Fibroblast of gingiva (primary cell): ENCODE measurements around the gene ALAS1.

Experiments
- DNase-seq: peaks from one replicate; pipeline ENCODE4 v3.0.0-alpha.2; 2011; ENCODE audit warnings: low read depth

The ALAS1 gene

DNA sequence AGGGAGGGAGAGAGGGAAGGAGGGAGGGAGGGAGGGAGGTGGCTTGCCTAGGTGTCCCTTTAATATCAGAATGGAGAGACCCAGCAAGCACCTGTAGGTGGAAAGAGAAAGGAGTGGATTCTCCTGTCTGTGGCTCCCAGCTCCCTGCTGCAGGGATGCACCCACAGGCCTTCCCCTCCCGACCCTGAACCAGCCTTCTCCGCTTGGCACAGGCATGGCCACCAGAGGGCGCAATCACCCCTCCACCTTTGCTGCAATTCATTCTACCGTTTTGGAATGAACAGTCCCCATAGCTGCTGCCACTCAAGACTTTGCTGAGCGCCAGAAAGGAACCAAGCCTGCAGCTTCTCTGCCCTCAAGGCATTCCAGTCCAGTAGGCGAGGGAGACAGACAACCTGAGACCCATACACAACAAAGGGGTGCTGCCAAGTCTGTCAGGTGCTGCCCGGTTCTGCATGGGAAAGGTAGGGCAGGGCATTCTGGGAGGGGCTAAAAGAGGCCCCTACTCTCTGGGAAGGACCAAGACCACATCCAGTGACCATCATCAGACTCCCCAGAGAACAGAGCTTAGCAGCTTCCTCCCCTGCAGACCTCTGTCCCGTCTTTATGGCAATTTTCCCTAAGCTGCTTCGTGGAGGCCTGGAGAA is 22.5 kb downstream of the ALAS1 start:
- DNase-seq: peak; percentile 58

DNA sequence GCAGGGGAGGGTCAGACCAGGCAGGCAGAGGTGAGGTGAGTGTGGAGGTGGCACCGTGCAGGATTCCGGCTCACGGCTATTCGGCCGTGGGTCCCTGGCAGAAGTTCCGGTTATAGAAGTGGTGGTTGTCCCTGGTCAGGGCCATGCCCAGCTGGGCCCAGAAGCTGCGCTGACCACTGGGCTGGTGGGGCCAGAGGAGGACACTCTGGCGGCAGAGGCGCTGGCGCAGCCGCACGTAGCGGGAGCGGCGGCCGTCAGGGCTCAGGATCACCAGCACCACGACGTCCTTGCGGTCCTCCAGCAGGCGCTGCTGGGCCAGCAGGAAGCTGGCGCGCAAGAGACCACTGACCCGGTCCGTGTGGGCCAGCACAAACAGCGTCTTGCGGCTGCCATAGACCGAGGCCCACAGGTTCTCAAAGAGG is 23.2 kb downstream of the ALAS1 start:
- DNase-seq: no peak

DNA sequence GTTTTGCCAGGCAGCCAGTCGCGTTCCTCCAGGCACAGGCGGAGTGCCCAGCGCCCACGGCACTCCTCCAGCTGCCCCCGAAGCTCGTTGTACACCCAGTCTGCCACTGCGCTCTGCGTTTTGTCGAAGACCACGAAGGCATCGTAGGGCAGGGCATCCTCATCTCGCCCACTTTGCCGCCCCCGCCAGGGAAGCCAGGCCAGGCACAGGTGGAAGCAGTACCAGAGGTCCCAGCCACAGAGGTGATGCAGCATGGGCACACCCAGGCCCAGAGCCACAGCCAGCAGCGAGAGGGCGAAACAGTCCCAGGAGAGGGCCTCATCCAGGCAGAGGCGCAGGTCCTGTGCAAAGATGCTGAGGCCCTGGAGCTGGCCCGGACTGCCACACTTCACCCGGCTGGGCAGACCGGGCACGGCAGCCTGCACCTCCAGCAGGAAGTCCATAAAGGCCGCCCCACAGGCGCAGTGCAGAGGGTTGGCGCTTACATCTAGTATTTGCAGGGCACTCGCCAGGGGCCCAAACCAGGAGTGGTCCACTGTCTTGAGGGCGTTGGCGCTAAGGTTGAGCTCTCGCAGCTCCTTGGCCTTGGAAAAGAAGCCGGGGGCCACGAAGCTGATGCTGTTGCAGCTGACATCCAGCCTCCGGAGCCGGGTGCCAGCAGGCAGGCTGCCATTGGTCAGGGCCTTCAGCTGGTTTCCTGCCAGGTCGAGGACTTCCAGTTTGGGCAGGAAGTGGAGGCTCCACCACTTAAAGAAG is 23.8 kb downstream of the ALAS1 start:
- no peak for DNase-seq

DNA sequence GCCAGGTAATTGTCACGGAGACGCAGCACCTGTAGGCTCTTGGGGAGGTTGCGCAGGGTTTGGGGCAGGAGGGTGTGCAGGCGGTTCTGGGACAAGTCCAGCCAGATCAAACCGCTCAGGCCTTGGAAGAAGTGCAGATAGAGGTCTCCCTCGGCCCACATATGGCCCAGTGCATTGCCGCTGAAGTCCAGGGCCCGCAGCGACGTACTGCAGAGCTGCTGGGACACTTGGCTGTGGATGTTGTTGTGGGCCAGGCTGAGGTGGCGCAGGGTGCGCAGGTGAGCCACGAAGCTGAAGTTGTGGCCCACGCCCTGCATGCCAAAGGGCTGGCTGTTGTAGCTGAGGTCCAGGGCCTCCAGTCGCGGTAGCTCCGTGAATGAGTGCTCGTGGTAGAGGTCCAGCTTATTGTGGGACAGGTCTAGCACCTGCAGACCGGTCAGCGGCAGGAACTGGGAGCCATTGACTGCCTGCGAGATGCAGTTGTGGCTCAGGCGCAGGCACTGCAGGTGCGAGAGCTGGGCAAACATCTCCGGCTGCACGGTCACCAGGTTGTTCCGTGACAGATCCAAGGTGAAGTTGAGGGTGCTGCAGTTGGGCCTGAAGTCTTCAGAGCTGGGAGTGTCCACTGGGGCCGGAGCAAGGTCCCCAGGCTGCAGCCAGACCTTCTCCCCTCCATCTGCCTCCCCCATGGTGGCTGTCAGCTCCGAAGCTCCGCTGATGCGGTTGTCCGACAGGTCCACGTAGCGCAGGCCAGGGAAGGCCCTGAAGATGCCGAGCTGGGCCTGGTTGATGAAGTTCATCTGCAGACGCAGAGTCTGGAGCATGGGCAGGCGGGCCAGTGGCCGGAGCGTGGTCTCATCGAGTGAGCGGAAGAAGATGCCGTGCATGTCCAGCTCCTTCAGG is 24.6 kb downstream of the ALAS1 start:
- DNase-seq: no peak

DNA sequence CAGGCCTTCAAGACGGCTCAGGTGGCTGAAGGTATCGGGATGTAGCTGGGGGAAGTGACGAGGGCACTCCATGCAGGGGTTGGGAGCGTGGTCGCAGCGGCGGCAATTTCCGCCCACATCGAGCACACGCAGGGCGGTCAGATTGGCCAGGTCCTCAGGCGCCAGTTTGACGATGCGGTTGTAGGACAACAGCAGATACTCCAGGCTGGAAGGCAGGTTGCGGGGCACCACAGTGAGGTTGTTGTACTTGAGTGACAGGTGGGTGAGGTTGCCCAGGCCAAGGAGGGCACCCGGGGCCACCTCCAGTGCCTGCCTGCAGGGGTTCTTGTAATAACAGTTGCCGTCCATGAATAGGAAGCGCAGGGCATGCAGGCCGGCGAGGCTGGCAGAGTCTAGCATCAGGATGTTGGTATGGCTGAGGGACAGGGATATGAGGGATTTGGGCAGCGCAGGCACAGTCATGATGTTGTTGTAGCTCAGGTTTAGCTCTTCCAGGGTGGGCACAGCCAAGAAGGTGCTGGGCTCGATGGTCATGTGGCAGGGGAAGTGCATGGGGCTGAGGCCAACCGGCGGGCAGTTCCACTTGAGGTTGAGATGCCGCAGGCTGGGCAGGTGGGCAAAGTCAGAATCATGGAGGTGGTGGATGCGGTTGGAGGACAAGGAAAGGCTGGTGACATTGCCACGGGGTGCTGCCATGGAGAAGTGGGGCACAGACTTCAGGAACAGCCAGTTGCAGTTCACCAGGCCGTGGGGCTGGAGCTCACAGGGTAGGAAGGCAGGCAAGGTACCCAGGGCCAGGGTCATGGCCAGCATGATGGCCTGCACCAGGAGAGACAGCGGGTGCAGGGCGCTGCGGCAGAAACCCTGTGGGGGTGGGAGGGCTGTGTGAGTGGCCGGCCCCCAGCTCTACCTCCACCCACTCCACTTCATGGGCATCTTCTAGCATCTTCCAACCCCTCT is 25.8 kb downstream of the ALAS1 start:
- no peak for DNase-seq

DNA sequence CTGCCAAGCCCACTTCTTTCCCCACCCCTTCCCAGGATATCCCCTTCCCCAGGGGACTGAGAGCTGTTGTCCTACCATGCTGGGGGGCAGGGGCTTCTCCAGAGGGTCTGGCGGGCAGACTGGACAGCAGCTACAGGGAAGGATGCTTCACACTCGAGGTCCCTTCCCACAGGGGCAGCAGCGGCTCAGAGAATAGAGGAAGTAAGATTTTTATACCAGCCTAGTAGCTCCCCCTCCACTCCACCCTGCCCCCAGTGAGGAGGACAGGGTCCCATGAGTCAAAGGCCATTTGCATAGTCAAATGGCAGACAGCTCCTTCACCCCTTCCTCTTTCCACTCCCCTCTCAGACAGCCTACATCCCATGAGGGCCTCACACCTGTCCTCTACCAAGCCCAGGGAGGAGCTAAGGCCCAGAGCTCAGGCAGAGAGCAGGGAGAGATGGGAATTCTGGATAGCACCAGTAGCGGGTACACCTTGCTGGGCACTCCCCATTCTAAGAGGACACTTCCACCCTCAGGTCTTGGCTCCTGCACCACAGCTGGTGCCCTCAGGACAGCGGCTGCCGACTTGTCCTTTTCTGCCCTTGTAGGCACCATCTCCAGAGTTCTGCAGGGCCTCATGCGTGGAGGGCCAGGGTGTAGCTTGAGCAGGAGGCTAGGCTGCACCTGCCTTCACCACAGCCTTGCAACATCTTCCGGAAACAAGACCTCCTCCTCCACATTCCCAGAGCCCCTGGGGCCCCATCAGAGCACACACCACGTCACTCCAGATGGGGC is 27.7 kb downstream of the ALAS1 start, which contains the start of gene TLR9:
Gene TLR9, minus strand, starts transcription at position 194 of the 777 bp plus-strand sequence. Its CDS starts 116 bp downstream, at position 78.
- no peak for DNase-seq

DNA sequence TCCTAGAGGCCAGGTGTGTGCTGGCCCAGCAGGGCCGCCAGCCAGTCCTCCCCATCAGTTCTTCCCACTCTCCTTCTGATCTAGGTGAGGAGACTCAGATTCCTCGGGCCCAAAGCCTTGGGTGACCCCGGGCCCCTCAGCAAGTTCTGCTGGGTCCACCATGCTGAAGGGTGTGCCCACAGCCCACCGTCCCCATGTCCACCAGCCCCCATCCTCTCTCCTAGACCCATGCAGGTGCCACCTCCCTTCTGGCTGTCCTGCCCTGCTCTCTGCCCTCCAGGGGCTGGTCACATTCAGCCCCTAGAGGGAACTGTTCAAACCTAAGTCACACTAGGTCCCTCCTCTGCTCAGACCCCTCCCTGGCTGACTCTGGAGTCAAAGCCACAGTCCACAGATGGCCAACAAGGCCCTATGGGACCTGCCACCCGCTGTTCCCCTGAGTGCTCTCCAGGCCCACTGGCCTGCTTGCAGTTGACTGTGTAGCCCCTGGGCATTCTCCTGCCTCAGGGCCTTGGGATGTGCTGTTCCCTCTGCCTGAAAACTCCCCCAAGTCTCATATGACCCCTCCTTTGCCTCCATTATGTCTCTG is 28.4 kb downstream of the ALAS1 start:
- DNase-seq: no peak

DNA sequence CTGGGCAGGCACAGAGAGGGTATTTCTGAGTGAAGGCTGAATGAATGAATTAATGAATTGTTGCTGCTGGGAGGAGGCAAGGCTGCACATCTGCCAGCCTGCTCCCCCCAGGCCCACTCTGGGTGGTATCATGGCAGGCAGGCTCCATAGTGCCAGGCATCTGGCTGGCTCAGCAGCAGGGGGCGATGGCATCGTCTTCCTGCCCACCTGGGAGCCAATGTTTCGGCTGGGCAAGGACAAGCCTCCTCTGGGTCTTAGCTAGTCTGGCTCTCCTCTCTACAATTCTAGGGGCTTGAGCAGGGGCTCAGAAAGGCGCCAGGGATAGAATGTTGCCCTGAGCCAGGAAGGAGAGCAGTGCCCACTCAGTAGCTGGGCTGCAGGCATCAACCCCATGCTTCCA is 29.2 kb downstream of the ALAS1 start:
- no peak for DNase-seq

DNA sequence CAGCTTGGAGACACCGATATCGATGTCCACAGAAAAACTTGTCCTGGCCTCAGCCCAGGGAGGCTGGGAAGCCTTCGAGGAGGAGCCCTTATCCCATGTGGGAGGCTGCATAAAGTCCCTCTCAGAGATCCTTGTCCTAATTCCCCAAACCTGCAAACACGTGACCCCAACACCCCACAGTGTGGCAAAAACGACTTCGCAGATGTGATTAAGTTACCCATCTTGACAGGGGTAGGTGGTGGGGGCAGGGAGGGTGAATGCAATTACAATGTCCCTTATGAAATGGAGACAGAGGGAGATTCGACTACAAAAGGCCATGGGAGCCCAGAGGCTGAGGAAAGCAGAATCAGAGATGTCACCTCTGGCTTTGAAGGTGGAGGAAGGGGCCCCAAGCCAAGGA is 29.8 kb downstream of the ALAS1 start:
- no peak for DNase-seq

DNA sequence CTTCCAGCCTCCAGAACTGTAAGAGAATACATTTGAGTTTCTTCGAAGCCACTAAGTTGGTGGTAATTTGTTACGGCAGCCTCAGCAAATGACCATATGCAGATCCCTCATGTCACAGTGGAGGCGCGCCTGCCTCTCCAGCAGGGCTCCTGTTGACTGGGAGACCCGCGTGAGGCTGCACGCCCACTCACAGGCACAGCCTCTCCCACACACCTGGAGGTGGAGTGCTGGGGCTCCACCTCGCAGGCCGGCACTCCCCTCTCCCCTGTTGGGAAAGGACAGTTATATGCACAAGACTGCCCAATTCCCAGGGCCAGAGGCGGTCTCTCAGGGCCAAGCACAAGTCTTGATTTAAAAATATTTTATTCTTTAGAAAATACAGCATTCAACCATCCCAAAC is 30.3 kb downstream of the ALAS1 start:
- no peak for DNase-seq

DNA sequence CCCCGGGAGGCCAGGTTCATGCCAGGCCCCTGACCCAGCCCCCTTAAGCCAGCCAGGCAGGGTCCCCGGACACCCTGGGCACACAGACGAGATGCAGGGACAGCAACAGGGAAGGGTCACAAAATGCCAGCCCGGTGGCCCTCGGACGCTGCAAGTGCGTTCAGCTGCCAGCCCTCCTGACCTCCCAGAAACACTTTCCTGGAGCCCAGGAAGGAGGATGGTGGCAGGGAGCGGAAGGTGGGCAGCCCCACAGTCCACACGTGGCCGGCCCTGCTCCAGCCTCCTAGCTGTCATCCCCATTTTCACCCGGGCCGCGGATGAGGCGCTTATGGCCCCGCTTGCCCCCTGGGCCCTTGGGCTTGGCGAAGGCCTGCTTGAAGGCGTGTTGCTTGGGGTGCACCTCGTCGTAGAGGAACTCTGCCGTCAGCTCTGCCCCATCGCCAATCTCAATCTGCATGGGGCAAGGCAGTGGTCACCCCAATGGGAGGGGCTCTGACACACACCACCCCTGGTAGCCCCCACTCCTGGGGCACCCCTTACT is 30.9 kb downstream of the ALAS1 start:
- DNase-seq: no peak

DNA sequence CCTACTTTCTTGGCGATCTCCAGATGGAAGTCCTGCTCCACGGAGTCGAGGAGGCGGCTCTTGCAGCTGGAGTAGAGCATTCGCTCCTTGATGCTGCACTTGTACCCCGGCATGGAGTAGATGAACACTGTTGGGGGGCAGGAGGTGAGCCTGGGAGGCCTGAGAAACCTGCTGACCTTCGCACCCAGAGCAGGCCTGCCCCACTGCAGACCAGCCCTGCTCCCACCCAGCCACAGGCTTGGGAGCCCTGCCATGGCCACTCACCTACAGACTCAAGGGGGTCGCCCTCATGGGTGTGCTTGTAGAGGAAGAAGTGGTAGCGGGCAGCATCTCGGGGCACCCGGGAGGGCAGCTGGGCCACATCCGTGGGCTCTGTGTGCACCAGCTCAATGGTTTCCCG is 31.7 kb downstream of the ALAS1 start:
- DNase-seq: no peak

DNA sequence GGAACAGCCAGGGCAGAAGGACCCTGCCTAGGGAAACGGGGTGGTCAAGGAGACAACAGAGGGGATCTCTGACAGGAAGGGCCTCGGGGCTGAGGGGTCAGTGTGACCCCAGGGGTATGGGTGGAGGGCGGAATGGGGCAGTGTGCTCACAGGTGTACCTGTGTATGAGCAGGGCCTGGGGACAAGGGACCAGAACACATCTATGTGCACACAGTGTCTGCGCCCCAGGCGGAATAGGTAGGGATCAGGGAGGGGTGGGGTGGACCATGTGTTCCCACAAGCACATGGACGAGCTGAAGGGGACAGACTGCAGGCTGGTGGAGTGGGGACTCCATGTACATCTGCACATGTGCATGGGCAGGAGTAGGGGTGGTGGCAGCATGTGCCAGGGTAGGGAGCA is 32.5 kb downstream of the ALAS1 start:
- DNase-seq: no peak

DNA sequence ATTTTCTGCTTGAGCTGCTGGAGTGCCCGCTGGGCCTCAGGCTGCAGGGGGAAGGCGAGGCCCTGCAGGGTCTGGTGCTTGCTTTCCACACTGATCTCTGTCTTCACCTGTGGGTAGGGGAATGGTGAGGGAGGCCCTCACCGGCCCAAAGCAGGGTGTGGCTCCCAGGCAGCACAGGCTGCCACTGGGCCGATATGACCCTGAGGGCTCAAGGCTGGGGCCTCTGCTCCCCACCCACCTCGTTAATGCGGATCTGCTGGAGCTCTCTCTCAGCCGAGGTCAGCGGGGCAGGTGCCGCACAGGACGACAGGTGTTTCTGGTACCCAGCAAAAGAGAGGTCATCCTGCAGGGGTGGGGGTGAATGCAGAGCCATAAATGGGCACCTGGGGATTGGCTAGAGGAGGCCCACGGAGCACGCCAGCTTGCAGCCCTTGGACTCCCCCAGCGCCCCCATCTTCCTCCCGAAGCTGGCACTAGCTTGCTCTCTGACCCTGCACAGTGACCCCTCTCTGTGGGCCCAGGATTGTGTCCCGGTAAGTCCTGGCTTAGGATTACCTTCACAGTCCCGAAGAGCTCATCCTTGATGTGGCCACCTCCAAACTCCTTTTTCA is 33.0 kb downstream of the ALAS1 start:
- no peak for DNase-seq

DNA sequence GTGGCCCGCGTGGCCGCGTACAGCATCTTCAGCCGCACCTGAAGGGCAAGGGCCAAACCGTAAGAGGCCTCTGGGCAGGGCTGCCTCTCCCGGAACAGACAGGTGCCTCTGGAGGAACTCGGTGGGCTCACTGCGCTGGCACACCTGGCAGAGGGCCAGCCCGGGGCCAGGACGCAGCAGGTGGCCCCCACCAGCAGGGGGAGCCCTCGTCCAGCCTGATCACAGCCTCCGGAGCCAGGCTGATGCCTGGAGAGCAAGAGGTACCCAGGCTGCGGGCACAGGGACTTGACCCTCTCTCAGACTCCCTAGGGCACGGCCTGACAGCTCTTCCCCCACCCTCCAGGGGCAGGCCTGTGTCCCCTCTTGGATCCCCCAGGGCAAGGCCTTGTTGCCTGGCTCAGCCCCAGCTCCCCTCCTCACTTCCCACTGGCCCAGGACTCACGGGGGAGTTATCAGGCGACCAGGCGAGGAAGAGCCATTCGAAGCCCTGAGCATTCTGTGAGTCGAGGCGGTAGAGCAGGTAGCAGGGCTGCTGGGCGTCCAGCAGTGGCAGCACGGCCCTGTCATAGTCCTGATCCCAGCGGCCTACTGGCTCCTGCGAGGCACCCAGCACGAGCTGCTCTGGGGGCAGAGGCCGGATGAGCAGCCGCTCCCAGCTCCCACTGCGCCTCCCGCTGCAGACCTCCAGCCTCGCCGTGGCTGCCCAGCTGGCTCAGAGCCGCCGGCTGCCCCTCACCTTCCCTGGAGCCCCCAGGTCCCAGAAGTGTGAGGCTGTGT is 33.7 kb downstream of the ALAS1 start:
- peak; percentile 28 for DNase-seq

DNA sequence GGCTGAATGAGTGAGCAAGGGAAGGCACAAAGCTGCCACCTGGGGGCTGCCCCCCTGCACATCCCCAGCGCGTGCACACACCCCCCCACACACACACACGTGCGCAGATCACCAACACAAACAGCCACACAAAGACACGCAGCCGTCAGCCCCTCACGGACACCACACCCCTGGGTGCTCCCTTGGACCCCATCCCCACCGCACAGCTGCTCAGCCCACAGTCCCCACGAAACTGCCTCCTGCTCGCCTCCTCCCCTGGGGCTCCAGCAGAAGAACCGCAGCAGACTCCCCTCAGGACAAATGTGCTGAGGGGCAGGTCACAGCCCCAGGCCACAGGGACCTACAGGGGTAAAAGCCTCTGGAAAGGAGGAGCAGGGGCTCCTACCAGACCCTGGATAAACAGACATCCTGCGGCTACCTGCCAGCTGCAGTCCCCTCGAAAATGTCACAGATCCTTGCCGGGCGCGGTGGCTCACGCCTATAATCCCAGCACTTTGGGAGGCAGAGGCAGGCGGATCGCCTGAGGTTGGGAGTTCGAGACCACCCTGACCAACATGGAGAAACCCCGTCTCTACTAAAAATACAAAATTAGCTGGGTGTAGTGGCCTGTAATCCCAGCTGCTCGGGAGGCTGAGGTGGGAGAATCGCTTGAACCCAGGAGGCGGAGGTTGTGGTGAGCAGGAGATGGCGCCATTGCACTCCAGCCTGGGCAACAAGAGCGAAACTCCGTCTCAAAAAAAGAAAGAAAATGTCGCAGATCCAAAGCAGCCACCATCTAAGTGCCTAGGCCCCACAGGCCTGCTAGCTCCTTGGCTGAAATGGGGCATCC is 34.5 kb downstream of the ALAS1 start:
- no peak for DNase-seq

DNA sequence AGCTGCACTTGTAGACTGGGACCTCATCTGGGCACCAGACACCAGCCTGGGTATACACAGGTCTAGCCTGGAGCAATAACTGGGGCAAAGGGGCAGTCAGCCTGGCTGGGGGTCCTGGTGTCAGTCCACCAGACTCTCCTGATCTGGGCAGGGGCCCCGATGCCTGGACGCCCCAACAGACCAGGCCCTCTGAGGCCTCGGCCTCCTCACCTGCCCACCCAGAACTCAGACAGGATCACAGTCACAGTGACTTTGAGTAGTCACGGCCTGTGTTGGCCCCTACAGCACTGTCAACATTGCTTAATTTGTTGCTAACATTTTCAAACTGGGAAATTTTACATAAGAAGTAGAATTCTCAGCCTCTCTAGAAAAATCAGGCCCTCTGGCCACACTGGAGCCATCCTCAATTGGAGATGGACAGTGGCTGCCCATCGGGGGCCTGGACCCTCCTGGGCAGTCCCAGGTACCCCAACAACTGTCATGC is 35.2 kb downstream of the ALAS1 start:
- DNase-seq: no peak

DNA sequence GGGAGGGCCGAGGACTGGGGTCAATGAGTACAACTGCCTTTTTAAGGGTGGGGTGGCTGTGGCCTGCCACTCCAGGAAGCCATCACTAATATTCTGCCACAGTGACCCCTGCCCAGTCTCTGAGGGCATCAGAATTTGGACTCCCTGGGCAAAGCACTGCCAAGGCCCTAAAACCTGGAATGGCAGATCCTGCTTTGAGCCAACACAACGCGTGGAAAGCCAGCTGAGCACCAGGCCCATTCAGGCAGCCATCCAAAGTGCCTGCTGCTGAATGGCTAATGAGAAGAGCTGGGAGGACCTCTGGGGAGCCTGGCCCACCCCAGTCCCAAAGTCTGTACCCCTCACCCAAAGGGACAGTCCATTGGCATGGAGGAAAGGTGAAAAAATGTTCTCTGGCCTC is 36.0 kb downstream of the ALAS1 start:
- DNase-seq: no peak
